GM19351 (cell line): ENCODE data around the gene FAAP100.
"Not testable (repeated sequence)": the region's sequence is repeated elsewhere in the genome, so short reads cannot be mapped to it uniquely, and the experiment has no call there.

ENCODE experiments used
- ATAC-seq: cut with Tn5 transposase; IDR thresholded peaks from one replicate; pipeline ENCODE4 v1.9.1; 2021; ENCODE audit warnings: mild to moderate bottlenecking, moderate library complexity; ENCODE audit not compliant: unreplicated experiment

Gene FAAP100

GRCh38 chr17:81539961-81540675, 12.0 kb downstream of the FAAP100 start:
- ATAC-seq, result no peak

- no peak for ATAC-seq
These were observed 12.6 kb downstream of the FAAP100 start for GRCh38 chr17:81539571-81539900.

GRCh38 chr17:81538651-81539570, 13.2 kb downstream of the FAAP100 start:
- no peak for ATAC-seq

- ATAC-seq, result no peak
These were observed 14.1 kb downstream of the FAAP100 start for GRCh38 chr17:81537856-81538555.

GRCh38 chr17:81537343-81537855, 14.8 kb downstream of the FAAP100 start:
- ATAC-seq, result no peak

- ATAC-seq, result no peak
These were observed 15.6 kb downstream of the FAAP100 start for GRCh38 chr17:81536299-81537290.

- ATAC-seq, result no peak
These were observed 16.5 kb downstream of the FAAP100 start for GRCh38 chr17:81535480-81536298.

- ATAC-seq, result no peak
These were observed 17.2 kb downstream of the FAAP100 start for GRCh38 chr17:81535007-81535328.

- ATAC-seq, result no peak
These were observed 17.8 kb downstream of the FAAP100 start for GRCh38 chr17:81534157-81535006.

GRCh38 chr17:81533339-81534141, 18.6 kb downstream of the FAAP100 start:
- ATAC-seq, result no peak

- ATAC-seq, result no peak
These were observed 19.5 kb downstream of the FAAP100 start for GRCh38 chr17:81532490-81533287.

- ATAC-seq, result not testable (repeated sequence)
These were observed 20.2 kb downstream of the FAAP100 start for GRCh38 chr17:81531998-81532404.

GRCh38 chr17:81531013-81531412, 21.1 kb downstream of the FAAP100 start:
- ATAC-seq, result not testable (repeated sequence)

GRCh38 chr17:81529437-81529803, 22.7 kb downstream of the FAAP100 start:
- no peak for ATAC-seq

- ATAC-seq, result no peak
These were observed 23.3 kb downstream of the FAAP100 start for GRCh38 chr17:81528651-81529436.

GRCh38 chr17:81528384-81528650, 23.8 kb downstream of the FAAP100 start:
- no peak for ATAC-seq
